Inflammatory macrophage (primary cell): ENCODE results near the gene TMEM80.
A peak's percentile ranks its signal among the peaks of the same experiment; 100 is the strongest.
"Not testable (repeated sequence)": the region's sequence is repeated elsewhere in the genome, so short reads cannot be mapped to it uniquely, and the experiment has no call there.

ENCODE experiments used
- DNase-seq, 2 donors: peaks; one replicate each; pipeline ENCODE4 v3.0.0-alpha.2; 2020 to 2022
- total RNA-seq, 18 experiments: gene quantifications; one replicate each; lab custom pipeline; 2026; ENCODE audit warnings: mixed read lengths in 6 of 18, inconsistent platforms in 2 of 18; lab: John Stamatoyannopoulos, UW

TMEM80 gene
- total RNA-seq = 2.3 to 11.2 (median 7.6) reads per million in 18 experiments

DNA sequence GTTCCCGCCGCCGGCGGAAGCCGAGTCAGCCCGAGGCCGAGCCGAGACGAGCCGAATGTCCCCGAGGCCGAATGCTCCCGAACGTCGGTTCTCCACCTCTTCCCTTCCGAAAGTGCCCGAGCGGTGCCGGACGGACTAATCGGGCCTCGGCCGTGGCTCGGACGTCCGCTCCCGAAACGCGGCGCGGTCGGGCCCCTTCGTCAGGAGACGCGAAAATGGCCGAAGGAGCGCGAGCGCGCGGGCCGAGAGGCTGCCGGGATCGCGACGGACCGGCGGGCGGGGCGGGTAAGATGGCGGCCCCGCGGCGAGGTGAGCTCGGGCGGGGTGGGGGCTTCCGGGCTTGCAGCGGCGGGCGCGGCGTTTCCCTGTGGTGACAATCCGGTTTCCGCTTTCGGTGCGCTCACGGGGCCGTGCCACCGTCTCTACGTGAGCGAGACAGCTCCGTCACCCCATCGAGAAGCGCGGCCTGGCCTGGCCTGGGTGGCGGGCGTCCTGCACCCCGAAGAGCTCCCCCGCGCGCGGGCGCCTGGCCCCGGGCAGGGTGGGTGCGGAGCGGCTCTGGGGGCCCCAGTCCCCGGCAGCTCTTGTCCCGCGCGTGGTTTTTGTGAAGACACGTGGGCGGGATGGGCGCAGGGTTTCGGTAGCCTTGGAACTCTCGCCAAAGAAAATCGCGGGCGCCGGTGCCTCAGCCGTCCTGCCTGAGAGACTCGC is at the start of gene TMEM80:
Gene TMEM80, plus strand, starts transcription at position 279 of the 711 bp plus-strand sequence. Its CDS starts 12 bp downstream, at position 291.
- peak; percentile 99 to 100 for DNase-seq

DNA sequence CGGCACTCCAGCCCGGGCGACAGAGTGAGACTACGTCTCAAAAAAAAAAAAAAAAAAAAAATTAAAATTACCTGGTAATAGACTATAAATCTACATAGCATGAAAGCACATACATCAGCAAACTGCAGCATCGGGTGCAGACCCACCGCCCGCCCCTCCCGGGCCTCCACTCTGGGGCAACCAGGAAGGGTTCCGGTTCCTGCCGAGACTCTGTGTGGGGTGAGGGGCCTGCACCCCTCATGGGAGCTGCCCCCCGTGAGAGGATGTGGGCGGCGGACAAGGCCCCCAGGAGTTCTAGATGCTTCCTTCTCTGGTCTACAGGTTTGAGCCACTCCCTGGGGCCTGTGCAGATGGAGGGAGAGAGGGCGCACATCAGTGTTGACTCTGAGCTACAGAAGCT is 49.4 kb upstream of the TMEM80 start:
- no peak for DNase-seq

DNA sequence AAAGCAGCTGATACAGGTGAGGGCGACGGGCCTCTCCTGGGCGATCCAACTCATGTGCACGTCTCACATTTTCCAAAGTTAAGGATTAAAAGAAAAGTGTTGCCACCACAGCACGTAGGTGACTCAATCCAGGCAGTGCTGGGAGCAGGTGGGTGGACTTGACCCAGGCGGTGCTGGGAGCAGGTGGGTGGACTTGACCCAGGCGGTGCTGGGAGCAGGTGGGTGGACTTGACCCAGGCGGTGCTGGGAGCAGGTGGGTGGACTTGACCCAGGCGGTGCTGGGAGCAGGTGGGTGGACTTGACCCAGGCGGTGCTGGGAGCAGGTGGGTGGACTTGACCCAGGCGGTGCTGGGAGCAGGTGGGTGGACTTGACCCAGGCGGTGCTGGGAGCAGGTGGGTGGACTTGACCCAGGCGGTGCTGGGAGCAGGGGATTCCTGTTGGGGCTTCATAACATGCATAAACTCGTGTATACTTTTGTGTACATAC is 47.9 kb upstream of the TMEM80 start:
- DNase-seq = not testable (repeated sequence)

DNA sequence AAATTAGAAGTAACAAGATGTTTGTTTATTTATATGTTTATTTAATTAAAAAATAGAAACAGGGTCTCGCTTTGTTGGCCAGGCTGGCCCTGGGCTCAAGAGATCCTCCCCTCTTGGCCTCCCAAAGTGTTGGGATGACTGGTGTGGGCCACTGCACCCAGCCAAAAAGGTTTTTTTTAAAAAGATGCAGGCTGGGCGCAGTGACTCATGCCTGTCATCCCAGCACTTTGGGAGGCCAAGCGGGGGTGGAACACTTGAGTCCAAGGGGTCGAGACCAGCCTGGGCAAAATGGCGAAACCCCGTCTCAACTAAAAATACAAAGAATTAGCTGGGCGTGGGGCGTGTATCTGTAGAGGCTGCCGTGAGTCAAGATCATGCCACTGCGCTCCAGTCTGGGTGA is 45.1 kb upstream of the TMEM80 start:
- no peak for DNase-seq

DNA sequence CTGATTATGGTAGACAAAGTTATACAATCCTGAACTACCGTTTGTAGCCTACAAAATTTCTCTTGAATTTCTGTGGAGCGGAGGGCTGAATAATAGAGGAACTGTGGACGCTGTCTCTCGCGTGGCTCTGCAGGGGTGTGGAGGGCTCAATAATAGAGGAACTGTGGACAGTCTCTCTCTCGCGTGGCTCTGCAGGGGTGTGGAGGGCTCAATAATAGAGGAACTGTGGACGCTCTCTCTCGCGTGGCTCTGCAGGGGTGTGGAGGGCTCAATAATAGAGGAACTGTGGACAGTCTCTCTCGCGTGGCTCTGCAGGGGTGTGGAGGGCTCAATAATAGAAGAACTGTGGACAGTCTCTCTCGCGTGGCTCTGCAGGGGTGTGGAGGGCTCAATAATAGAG is 42.5 kb upstream of the TMEM80 start:
- peak; percentile 47 to 68 for DNase-seq

DNA sequence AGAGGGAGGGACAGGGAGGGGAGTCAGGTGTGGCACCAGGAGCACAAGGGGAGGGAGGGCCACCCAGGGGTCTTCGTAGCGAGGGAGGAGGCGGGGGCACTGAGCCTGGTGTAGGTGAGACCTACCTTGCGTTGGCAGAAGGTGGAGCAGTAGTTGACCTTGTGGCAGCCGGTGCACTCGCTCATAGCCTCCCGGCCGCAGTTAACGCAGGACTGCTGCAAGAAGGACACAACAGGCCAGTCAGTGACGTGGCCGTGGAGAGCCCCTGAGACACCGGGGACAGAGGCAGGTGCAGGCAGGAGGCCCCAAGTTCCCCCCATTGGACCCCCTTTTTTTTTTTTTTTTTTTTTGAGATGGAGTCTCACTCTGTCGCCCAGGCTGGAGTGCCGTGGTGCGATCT is 41.8 kb upstream of the TMEM80 start:
- no peak for DNase-seq

DNA sequence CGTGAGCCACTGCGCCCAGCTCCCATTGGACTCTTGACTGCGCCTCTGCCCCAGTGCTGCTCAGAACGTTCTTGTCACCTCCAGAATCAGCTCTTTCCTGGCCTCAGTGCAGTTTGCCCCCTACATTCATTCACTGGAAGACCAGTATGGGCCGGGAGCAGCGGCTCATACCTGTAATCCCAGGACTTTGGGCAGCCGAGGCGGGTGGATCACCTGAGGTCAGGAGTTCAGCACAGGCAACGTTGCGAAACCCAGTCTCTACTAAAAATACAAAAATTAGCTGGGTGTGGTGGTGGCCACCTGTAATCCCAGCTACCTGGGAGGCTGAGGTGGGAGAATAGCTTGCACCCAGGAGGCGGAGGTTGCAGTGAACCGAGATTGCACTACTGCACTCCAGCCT is 41.2 kb upstream of the TMEM80 start:
- not testable (repeated sequence) for DNase-seq

DNA sequence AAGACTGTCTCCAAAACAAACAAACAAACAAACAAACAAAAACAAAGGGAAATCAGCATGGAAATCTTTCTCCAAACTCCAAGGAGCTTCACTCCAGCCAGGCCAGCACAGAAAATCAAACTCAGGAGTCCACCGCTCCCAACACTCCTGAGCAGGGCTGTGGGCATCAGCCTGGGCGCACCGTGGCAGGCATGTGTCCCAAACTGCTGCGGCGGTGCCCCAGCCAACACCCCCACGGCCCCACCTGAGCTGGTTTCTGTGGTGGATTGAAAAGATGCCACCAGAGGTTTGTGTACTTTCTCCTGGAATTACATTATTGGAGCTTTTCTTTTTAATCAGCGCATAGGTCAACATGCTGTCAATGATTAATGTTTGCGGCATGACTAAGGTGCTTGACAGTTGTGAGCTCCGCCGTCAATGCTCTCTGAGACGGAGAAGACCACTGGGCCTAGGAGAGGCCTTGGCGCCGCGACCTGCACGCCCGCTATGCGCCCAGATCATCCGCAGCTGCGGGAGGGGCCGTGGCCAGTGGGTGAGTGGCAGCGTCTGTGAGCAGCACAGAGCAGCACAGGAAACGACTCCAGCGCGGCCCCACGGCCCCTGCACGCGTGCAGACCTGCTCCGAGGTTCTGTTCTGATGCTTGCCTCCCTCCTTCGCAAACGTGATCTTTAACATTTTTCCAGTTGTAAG is 40.4 kb upstream of the TMEM80 start:
- no peak for DNase-seq

DNA sequence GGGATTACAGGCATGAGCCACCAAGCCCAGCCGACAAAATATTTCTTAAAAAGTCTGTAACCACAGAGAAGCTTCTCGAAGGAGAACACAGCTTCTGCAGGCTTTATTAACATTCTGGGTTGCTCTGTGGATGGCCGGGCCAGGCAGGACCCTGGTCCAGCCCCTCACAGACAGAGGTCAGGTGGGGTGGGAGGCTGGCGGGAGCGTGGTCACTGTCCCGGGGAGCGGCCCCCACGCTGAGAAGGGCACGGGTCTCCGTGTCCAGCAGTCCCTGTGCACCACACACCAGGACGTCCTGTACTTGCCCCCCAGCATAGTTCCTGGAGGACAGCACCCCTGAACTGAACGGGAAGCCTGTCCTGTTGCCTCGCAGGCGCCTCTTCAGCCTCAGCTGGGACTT is 39.2 kb upstream of the TMEM80 start:
- no peak for DNase-seq

DNA sequence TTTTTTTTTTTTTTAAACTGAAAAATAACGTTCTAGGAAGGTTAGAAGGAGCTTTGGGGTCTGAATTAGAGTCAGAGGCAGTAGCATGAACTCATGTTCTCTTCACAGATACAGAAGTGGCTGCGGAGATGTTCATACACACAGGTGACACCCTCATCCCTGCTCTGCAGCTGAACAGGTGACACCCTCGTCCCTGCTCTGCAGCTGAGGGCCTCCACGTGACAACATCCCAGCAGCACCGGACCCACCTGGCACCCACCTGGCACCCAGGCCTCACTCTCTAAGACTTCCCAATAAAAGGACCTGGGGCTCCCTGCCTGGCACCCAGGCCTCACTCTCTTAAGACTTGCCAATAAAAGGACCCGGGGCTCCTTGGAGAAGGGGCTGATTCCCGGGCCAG is 38.8 kb upstream of the TMEM80 start:
- DNase-seq = no peak

DNA sequence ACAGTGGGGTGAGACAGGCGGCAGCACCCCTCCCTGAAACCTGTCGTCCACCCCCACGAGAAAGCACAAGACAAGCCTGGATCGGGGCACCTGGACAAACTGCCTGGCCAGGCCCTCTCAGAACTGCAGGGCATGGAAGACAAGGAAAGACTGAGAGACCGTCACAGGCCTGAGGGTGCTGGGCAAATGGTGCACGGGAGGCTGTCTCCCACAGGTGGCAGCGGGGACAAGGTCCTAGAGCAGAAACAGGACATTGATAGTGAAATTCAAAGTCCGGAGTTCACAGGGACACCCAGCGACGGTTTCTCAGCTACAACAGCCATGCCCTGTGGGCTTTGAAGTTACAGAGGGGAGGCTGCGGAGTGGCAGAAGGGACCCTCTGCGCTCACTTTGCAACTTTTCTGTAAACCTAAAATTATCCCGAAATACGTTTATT is 37.9 kb upstream of the TMEM80 start:
- no peak for DNase-seq

DNA sequence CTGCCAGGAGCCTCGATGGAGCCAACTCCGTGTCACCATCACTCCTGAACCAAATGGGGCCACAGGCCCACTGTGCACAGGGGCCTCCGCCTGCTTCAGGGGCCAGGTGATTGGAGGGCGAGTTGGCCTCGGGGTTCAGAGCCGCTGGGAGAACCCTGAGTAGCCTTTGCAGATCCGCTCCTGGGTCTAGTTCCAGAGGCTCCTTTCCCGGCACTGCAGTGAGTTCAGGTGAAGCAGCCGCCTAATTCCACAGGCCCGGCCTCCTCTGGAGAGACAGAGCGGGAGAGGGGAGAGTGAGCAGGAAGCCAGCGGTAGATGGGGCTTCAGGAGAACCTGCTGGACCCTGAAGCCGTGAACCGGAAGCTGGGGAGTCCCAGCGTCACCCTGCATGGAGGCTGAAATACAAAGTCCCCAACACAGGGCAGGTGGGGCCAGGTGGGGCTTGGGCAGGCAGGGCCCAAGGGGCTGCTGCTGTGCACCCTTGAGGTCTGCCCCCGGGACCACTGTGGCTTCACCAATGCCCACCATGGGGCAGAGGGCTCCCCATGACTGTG is 36.0 kb upstream of the TMEM80 start:
- no peak for DNase-seq

DNA sequence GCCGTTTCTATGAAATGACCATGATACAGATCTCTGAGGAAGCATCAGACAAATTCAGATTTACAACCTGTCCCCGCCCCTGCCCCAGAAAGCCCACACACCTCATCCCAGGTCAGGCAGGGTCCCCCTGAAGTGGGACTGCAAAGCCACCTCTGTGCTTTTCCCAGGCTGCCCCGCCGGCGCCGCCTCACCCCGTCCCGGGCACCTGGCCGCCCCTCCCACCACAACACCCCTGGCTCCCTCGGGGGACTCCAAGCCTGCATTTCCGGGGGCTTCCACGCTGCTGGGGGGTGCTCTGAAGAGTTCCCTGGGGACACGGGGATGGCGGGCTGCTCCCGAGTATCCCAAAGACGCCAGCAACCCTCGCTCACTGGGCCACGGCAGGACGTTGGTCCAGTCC is 35.3 kb upstream of the TMEM80 start:
- DNase-seq = no peak

DNA sequence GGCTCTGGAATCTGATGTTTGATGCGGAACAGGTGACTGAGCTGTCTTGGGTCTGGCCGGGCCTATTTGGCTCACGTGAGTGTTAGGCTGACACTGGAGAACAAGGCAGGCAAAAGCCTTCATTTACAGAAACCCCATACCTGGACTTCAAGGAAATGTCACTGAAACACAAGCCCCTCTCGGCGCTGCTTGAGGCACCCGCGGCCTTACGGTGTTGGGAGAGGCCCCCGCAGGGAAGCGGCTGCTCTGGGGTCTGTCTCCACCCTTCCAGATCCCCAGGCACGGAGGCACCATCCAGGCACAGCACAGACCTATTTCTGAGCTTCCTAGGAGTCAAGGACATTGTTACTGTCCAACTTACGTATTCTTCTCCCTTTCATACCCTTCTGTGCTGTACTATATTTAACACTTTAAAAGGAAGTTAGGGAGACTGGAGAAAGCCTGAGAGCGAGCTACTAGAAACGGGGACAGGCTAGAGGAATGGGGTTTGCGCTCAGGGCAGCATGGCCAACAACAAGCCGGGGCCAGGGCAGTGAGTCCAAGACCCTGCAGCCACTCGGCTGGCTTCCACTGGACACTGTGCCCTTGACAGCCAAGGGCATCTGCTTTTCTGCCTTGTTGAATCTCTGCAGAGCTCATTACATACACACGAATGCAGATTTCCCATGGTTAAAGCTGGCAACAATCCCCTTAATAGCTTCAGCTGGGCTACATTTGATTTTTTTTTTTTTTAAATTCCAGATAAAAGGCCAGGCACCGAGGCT is 34.8 kb upstream of the TMEM80 start:
- DNase-seq = no peak

DNA sequence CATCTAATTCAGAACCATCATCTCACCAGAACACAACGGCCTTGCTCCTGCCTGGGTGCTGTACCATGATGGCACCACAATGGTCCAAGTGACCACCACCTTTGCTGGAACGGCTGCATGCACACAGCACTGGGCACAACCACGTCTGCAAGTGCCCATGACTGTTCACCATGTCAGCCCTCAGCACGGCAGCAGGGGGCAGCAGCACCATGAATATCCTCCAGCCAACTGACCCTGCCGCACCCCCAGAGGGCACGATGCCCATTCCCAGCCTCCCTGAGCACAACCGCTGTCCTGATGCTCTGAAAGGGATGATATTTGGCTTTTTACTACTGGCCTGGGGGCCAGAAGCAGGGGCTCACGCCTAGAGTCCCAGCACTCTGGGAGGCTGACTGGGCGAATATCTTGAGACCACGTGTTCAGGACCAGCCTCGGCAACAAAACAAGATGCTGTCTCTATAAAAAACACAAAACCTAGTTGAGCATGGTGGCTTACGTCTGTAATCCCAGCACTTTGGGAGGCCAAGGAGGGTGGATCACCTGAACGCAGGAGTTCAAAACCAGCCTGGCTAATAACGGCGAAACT is 32.8 kb upstream of the TMEM80 start:
- DNase-seq = peak; percentile 38 to 64

DNA sequence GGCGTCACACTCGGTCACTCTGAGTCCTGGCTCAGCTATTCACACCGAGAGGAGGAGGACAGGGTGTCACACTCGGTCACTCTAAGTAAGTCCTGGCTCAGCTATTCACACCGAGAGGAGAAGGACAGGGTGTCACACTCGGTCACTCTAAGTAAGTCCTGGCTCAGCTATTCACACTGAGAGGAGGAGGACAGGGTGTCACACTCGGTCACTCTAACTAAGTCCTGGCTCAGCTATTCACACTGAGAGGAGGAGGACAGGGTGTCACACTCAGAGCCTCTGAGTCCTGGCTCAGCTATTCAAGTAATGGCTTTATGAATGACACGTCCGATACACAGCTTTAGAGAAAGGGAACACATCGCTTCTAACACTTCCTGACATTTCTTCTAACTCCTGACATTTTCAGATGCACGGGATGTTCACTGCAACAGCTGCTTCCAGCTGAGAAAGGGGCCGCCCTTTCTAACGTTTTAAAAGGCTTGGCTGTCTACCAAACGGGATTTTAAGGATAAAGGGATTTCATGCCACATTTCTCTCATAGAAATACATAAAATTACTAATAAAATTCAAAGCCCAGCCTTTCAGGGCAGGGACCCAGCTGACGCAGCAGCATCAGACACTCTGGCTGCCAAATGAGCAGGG is 30.4 kb upstream of the TMEM80 start:
- DNase-seq = no peak

DNA sequence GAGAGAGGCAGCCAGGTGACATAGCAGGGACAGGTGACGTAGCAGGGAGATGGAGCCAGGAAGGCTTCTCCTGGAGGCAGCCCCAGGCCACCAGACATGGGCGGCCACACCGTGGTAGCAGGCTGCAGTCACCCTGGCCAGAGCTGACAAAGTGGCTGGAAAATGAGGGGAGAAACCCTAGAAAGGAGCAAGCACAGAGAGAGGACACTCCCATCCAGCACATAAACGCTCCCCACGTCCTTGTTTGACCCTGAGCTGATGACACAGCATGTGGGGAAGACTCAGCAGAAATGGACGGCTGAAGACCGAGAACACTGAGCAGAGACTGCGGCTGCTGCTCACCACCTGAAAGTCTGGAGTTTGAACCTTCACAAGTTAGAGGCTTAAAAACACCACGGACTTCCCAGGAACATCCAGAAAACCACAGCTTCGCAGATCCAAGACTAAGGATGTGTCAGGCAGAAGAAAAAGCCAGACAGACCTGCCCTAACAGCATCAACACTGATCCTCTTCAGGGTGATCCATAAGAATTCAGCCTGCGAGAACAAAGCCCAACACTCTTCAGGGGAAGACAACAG is 29.8 kb upstream of the TMEM80 start:
- DNase-seq = no peak

DNA sequence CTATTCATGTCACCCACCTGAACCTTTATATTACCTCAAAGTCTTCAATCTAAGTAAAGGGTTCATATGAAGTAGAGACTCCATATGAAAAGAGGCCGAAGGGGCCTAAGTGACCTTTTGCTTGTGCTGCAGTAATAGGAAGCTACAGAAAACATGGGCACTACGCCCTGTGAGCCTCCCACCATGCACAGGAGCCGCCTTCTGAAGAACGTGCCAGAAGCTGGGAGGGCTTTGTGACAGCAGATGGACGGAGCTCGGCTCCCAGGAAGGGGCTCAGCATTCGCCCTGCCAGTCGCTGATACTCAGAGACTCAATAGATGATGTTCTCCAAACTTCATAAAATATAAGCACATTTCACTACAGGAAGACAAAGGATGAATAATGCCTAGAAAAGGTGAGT is 21.8 kb upstream of the TMEM80 start:
- no peak for DNase-seq

DNA sequence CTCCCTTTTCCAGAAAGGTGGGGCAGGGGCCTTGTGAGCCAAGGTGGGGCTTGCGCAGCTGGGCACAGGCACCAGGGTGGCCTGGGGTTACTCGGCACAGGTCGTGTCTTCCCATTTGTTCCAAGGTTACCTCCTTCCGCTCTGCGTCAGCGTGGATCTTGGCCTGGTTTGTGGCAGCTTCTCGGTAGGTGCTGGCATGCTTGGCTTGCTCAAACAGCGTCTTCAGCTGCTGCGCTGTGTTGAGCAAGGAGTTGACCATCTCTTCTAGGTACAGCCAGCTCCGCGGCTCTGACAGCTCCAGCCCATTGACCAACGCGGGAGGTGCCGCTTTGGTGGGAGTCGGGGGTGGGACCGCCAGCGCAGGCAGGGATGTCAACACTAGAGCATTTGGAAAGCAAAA is 21.2 kb upstream of the TMEM80 start:
- no peak for DNase-seq

DNA sequence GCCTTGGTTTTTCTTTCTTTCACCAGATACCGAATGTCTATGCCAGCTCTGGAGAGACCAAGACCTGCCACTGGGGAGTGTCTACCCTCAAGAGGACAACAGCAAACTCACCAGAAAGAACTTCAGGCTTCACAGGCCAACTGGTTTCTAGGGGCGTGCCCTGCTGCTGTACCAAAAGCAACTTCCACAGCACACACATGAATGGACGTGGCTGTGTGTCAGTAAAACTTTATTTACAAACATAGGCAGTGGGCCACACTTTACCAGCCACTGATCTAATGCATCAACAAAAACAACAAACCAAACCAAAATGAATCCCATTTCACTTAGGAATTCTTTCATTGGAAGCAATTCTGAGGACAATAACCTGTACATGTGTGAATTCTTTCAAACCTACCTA is 17.3 kb upstream of the TMEM80 start:
- no peak for DNase-seq
